GM12878 (cell line): ENCODE data around the gene C19orf38. TPM values are rescaled to one million over a fixed set of nuclear protein-coding genes. Genes with fewer than 3 reads are reported as not detected.

Source experiments
- ATAC-seq: fragments of 200-7000 bp; cut with Tn5 transposase; 3 replicates; pipeline ENCODE4 v1.9.1; 2020; ENCODE audit warnings: mild to moderate bottlenecking, moderate library complexity
- BruUV-seq: library from RNA; stranded (reverse); fragments of 400-500 nt; replicated peaks from 2 replicates; lab custom pipeline; 2021; lab: Mats Ljungman, UMichigan
- CTCF ChIA-PET: fragments of 300-600 bp; sonication (Branson Sonifier 250); formaldehyde crosslinking; extraction: SDS; loops from one replicate; lab custom pipeline; 2021; ENCODE audit warnings: inconsistent platforms; lab: Yijun Ruan, JAX
- POLR2A ChIA-PET: fragments of 350-600 bp; formaldehyde crosslinking; extraction: SDS; loops from one replicate; lab custom pipeline; 2021; ENCODE audit warnings: inconsistent platforms; lab: Charles Lee
- RAD21 ChIA-PET: fragments of 300-600 bp; sonication (Branson Sonifier 250); formaldehyde crosslinking; loops from one replicate; lab custom pipeline; 2023; ENCODE audit warnings: antibody characterized with exemption; ENCODE audit not compliant: unreplicated experiment; lab: Charles Lee
- SMC1A ChIA-PET: fragments of 300-600 bp; sonication (Branson Sonifier 250); formaldehyde crosslinking; loops from one replicate; lab custom pipeline; 2023; ENCODE audit not compliant: unreplicated experiment, uncharacterized antibody; lab: Charles Lee
- DNase-seq: peaks from one replicate; pipeline ENCODE4 v3.0.0-alpha.2; 2011; ENCODE audit warnings: low read depth, low spot score
- FAIRE-seq: peaks from 3 replicates; lab custom pipeline; 2011; peaks lifted over from hg19 to GRCh38; lab: Jason Lieb, UNC
- H2AFZ ChIP-seq: 2 replicates; pipeline ENCODE4 v1.6.0; 2011; ENCODE audit warnings: low read depth, low read length, control low read depth; ENCODE audit not compliant: control insufficient read depth
- H3K27ac ChIP-seq: 2 replicates; pipeline ENCODE4 v1.5.1; 2011; ENCODE audit warnings: control low read depth; ENCODE audit not compliant: control insufficient read depth, insufficient read depth
- H3K27me3 ChIP-seq, 2 experiments: replicated peaks in 1 of 2; 2 replicates each; pipeline versions ENCODE4 v1.6.0 to v1.6.1; 2011; ENCODE audit warnings: low read length in 1 of 2; ENCODE audit not compliant: control insufficient read depth in 2 of 2, insufficient read depth in 2 of 2
- H3K36me3 ChIP-seq, 2 experiments: 2 replicates each; pipeline ENCODE4 v1.5.1; 2011; ENCODE audit warnings: low read length in 1 of 2; ENCODE audit not compliant: control insufficient read depth in 2 of 2, insufficient read depth in 2 of 2
- H3K4me1 ChIP-seq: 2 replicates; pipeline ENCODE4 v1.6.1; 2011; ENCODE audit warnings: mild to moderate bottlenecking, low read length, moderate library complexity, mixed read lengths; ENCODE audit not compliant: control insufficient read depth, insufficient read depth
- H3K4me2 ChIP-seq: 2 replicates; pipeline ENCODE4 v1.6.0; 2011; ENCODE audit warnings: control low read depth; ENCODE audit not compliant: control insufficient read depth, insufficient read depth
- H3K4me3 ChIP-seq: fragments of 200-600 bp; sonication (generic); 2 replicates; pipeline ENCODE4 v1.5.1; 2016
- H3K79me2 ChIP-seq: 2 replicates; pipeline ENCODE4 v1.6.0; 2011; ENCODE audit warnings: low read length; ENCODE audit not compliant: control insufficient read depth, insufficient read depth
- H3K9ac ChIP-seq: 2 replicates; pipeline ENCODE4 v1.8.0; 2011; ENCODE audit warnings: low read length, control low read depth, mixed read lengths; ENCODE audit not compliant: control insufficient read depth, insufficient read depth
- H3K9me3 ChIP-seq: replicated peaks from 3 replicates; pipeline ENCODE4 v1.5.1; 2011; ENCODE audit warnings: mild to moderate bottlenecking, low read length; ENCODE audit not compliant: control insufficient read depth, insufficient read depth
- H4K20me1 ChIP-seq: 2 replicates; pipeline ENCODE4 v1.6.0; 2011; ENCODE audit not compliant: control insufficient read depth, insufficient read depth
- POLR2A ChIP-seq: IDR thresholded peaks from 2 replicates; pipeline ENCODE4 v1.6.1; 2011; ENCODE audit warnings: low read depth, mild to moderate bottlenecking, low read length
- POLR2AphosphoS2 ChIP-seq: IDR thresholded peaks from 2 replicates; pipeline ENCODE4 v1.6.1; 2011; ENCODE audit warnings: low read depth, mild to moderate bottlenecking, low read length, improper control_type of control experiment, moderate library complexity
- RAD21 ChIP-seq: IDR thresholded peaks from 2 replicates; pipeline ENCODE4 v1.6.1; 2011; ENCODE audit warnings: mild to moderate bottlenecking, low read depth, low read length, moderate library complexity; ENCODE audit not compliant: insufficient read depth
- STAT3 ChIP-seq: IDR thresholded peaks from 2 replicates; pipeline ENCODE4 v1.6.1; 2011; ENCODE audit warnings: low read depth, low read length, improper control_type of control experiment
- WGBS: methylation state at CpG from one replicate; pipeline ENCODE4 v1.1.6; 2016; ENCODE audit warnings: low lambda C conversion rate; ENCODE audit not compliant: insufficient replicate concordance, insufficient coverage; ENCODE audit errors: missing lambda C conversion rate; 5-methylcytosine and 5-hydroxymethylcytosine counted together
- in situ Hi-C: fragments of 300-500 bp; cut with MboI; formaldehyde crosslinking; loops from 9 replicates; pipeline ENCODE4 v1.14.3; 2018; ENCODE audit warnings: mixed read lengths
- intact Hi-C: fragments of 100-400 bp; cut with micrococcal nuclease; formaldehyde crosslinking; loops from one replicate; pipeline ENCODE4 v1.14.2; 2022; ENCODE audit not compliant: unreplicated experiment
- polyA plus RNA-seq, 11 experiments: library from polyadenylated mRNA; depleted of rRNA in 4 of 11; unstranded in 6 of 11; stranded (reverse) in 5 of 11; fragments of >200 nt; fragmentation: Nextera tagmentation in 4 of 11; fragmentation: Illumina TruSeq in 1 of 11; extraction: Ambion mirVana in 4 of 11; extraction: Trizol in 1 of 11; gene quantifications; 1 replicate in 1 of 11; 2 replicates in 10 of 11; pipeline versions ENCODE4 v1.2.1 to v1.2.3, GENCODE V29; 2011 to 2016; ENCODE audit warnings: inconsistent platforms in 2 of 11, missing spikeins in 2 of 11, low read depth in 1 of 11
- total RNA-seq, 4 experiments: library from RNA; depleted of rRNA in 3 of 4; stranded (reverse); fragments of >200 nt in 3 of 4; fragmentation: Illumina TruSeq in 1 of 4; extraction: Trizol in 1 of 4; gene quantifications; 2 replicates each; pipeline versions ENCODE4 v1.2.1 to v1.2.3, GENCODE V29; 2013 to 2021
- TF ChIP-seq, protein P1 (sequence below): fragments of 450-650 bp; IDR thresholded peaks from 2 replicates; pipeline ENCODE4 v1.6.1; 2016; ENCODE audit warnings: mild to moderate bottlenecking
- TF ChIP-seq, protein P2 (sequence below): fragments of 450-650 bp; IDR thresholded peaks from 2 replicates; pipeline ENCODE4 v1.6.1; 2017; ENCODE audit warnings: borderline replicate concordance

Gene C19orf38
- total and polyA plus RNA-seq, 10 of the 15 experiments (the other 5 are each of a cell fraction or from before 2014, with no cell fraction given) = 2.6 to 7.5 (median 5.0) TPM

DNA sequence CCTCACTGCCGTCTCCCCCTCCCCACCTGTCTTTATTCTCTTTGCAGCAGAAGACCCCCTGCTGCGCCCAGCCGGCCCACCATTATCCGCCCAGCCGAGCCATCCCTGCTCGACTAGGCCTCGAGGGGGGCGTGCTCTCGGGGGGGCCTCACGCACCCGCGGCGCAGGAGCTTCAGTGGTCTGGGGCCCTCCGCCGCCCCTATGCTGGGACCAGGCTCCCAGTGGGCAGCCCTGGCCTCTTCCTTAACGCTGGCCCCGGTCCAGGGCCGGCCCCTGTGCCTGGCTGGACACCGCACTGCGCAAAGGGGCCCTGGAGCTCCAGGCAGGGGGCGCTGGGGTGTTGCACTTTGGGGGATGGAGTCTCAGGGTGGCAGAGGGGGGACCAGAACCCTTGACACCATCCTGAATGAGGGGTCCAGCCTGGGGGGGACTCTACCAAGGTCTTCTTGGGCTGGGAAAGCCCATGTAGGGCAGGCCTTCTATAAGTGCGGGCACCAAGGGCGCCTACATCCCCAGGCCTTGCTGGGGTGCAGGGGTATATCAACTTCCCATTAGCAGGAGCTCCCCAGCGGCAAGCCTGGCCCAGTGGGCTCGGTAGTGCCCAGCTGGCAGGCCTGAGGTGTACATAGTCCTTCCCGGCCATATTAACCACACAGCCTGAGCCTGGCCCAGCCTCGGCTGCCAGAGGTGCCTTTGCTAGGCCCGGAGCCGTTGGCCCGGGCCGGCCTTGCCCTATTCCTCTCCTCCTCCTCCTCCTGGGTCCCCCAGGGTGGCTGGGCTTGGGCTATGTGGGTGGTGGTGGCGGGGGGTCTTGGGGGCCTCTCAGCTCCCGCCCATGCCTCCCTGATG lies 17.1 kb upstream of the C19orf38 start:
- peaks cover 3% of the 10 kb centered on the region; the same call in 1 of the 2 replicates for H4K20me1 ChIP-seq
- ATAC-seq = no peak
- BruUV-seq = TSS peak; percentile 63
- H2AFZ ChIP-seq = no peak overlapping the region
- H3K36me3 ChIP-seq = peaks cover 4 to 20% of the 10 kb centered on the region in 2 experiments; a peak in 3 of 4 replicates
- H3K9me3 ChIP-seq = no peaks in the 10 kb centered on the region; the same call in 2 of the 3 replicates
- no peak overlapping the region for H3K4me2 ChIP-seq
- in situ Hi-C loops (no loop called here), intact Hi-C loops (no loop called here)
- DNase-seq = no peak
- no peak overlapping the region for H3K4me3 ChIP-seq
- H3K4me1 ChIP-seq = peaks cover 6% of the 10 kb centered on the region
- WGBS = 92% methylated on average over 33 of the region's 33 CpGs
- TF ChIP-seq STAT3 (no peak), POLR2A (peak; percentile 52; the same call in 1 of the 2 replicates)
- H3K27me3 ChIP-seq = no peaks in the 10 kb centered on the region
- no peaks in the 10 kb centered on the region; the same call in 1 of the 2 replicates for H3K79me2 ChIP-seq
- POLR2A ChIA-PET = no interaction called here
- no peak overlapping the region for H3K9ac ChIP-seq
- SMC1A ChIA-PET = no interaction called here
- FAIRE-seq = no peak
- RAD21 ChIA-PET = no interaction called here
- CTCF ChIA-PET = no interaction called here
- no peak overlapping the region for H3K27ac ChIP-seq

DNA sequence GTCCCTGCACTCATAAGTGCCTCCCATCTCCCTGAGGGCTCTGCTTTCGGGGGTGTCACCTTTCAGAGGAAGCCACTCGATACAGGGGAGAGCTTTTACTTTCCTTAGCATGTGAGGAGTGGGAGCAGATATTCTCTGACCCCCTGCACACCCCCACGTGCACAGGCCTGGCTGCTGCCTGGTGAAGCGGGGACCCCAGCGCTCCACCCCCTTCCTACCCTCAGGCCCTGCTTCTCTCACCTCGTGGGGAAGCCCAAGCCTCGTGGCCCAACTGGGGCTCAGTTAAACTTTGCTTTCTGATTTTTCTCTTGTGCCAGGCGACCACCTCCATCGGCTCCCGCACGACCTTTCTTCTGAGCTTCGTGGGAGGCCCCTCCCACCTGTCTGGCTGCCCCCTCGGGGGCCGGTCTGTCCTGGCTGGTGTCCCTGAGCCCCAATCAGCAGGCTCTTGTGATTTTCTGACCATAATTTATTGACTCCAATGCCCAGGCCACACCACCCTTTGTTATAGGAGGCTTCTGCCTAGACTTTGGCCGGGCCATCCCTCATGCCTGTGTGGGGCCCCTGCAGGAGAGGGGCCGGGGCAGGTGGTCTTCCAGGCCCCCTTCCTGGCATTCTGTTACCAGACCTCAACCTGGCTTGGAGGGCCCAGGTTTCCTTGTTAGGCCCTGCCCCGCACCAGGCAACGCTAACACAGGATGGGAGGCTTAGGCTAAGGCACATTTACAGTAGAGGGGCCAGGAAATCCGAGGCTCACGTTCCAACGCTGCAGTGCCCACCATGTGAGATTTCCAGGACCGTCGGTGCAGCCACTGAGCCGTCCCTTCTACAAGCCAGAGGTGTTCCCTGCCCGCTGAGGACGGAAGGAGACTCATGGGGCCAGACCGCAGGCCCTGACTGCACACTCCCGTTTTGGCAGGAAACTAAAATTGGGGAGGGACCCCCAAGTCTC lies 16.0 kb upstream of the C19orf38 start:
- no peaks in the 10 kb centered on the region for H3K27me3 ChIP-seq
- CTCF ChIA-PET = interaction anchor here (1.1 kb wide), 1 partner anchor 81 kb away, joined by 3 read pairs; no protein-coding TSS in a partner anchor
- in situ Hi-C loops (no loop called here), intact Hi-C loops (no loop called here)
- no peak overlapping the region for H3K4me3 ChIP-seq
- no TSS peak for BruUV-seq
- no peak overlapping the region for H3K4me2 ChIP-seq
- DNase-seq (no peak), ATAC-seq (no peak), FAIRE-seq (no peak)
- no peak overlapping the region for H3K27ac ChIP-seq
- WGBS = 85% methylated on average over 28 of the region's 28 CpGs
- SMC1A ChIA-PET = no interaction called here
- H3K79me2 ChIP-seq = no peaks in the 10 kb centered on the region; the same call in 1 of the 2 replicates
- POLR2A ChIA-PET = no interaction called here
- peaks cover 5% of the 10 kb centered on the region; the same call in 2 of the 3 replicates for H3K9me3 ChIP-seq
- H4K20me1 ChIP-seq = peaks cover 3% of the 10 kb centered on the region; the same call in 1 of the 2 replicates
- peaks cover 4 to 18% of the 10 kb centered on the region in 2 experiments; a peak in 3 of 4 replicates for H3K36me3 ChIP-seq
- TF ChIP-seq, protein P1, sequence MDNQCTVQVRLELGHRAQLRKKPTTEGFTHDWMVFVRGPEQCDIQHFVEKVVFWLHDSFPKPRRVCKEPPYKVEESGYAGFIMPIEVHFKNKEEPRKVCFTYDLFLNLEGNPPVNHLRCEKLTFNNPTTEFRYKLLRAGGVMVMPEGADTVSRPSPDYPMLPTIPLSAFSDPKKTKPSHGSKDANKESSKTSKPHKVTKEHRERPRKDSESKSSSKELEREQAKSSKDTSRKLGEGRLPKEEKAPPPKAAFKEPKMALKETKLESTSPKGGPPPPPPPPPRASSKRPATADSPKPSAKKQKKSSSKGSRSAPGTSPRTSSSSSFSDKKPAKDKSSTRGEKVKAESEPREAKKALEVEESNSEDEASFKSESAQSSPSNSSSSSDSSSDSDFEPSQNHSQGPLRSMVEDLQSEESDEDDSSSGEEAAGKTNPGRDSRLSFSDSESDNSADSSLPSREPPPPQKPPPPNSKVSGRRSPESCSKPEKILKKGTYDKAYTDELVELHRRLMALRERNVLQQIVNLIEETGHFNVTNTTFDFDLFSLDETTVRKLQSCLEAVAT = no peak
- no peak for TF ChIP-seq RAD21
- TF ChIP-seq POLR2AphosphoS2 = 0 out of 2 replicates have a peak, but pooled peaks have one; percentile 7
- peak; percentile 41; the same call in 1 of the 2 replicates for TF ChIP-seq POLR2A
- TF ChIP-seq, protein P2, sequence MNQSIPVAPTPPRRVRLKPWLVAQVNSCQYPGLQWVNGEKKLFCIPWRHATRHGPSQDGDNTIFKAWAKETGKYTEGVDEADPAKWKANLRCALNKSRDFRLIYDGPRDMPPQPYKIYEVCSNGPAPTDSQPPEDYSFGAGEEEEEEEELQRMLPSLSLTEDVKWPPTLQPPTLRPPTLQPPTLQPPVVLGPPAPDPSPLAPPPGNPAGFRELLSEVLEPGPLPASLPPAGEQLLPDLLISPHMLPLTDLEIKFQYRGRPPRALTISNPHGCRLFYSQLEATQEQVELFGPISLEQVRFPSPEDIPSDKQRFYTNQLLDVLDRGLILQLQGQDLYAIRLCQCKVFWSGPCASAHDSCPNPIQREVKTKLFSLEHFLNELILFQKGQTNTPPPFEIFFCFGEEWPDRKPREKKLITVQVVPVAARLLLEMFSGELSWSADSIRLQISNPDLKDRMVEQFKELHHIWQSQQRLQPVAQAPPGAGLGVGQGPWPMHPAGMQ = no peak
- peaks cover 12% of the 10 kb centered on the region for H3K4me1 ChIP-seq
- no peak overlapping the region for H2AFZ ChIP-seq
- RAD21 ChIA-PET = no interaction called here
- no peak overlapping the region for H3K9ac ChIP-seq
